ENCODE results near the gene SLC16A5.
"Not testable (repeated sequence)": the region's sequence is repeated elsewhere in the genome, so short reads cannot be mapped to it uniquely, and the experiment has no call there.

The SLC16A5 gene, protein sequence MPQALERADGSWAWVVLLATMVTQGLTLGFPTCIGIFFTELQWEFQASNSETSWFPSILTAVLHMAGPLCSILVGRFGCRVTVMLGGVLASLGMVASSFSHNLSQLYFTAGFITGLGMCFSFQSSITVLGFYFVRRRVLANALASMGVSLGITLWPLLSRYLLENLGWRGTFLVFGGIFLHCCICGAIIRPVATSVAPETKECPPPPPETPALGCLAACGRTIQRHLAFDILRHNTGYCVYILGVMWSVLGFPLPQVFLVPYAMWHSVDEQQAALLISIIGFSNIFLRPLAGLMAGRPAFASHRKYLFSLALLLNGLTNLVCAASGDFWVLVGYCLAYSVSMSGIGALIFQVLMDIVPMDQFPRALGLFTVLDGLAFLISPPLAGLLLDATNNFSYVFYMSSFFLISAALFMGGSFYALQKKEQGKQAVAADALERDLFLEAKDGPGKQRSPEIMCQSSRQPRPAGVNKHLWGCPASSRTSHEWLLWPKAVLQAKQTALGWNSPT

DNA sequence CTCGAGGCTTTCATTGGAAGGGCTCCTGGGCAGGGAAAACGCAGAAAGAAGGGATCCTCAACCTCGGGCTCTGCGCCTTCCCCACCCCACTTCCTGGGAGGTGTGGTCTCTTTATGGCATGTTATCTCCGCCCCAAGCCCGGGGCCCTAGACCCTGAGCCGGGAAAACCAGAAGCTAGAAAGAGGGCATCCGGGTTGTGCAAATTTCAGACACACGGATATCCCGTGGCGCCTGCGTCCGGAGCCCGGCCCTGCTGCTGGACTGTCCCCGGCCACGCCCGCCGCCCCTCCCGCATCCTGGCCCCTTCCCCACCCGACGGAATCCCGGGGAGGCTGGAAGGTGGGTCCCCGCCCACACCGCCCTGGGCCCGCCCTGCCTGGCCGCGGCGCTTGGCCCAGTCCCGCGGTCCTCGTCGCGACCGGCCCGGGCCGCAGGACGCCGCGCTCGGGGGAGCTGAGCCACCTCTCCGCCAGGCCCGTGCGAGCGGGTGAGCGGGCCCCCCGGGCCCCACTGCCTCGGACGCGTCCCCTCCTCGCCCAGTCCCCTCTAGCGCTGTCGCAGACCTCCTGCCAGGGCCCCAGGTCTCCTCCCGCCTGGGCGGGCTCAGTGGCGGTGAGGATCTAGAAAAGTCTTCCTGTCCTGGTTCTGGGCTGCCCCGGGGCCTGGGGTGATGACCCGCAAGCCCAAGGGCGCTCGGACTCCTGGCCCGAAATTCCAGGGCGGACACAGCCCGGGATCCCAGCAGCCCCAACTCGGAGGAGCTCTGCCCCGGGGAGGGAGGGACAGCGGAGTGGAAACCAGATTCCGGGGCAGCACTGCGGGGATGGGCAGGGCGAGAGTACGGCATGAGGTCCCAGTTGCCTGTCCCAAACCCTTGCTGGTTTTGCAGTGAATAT lies at the start of gene SLC16A5:
Gene SLC16A5 (plus strand): TSS at position 397 of the 896 bp plus-strand sequence. CDS start 5,683 bp downstream, outside the sequence.
- DNase-seq (ENCODE audit: low read depth in 2 of 3, low spot score in 1 of 3), result no peak

DNA sequence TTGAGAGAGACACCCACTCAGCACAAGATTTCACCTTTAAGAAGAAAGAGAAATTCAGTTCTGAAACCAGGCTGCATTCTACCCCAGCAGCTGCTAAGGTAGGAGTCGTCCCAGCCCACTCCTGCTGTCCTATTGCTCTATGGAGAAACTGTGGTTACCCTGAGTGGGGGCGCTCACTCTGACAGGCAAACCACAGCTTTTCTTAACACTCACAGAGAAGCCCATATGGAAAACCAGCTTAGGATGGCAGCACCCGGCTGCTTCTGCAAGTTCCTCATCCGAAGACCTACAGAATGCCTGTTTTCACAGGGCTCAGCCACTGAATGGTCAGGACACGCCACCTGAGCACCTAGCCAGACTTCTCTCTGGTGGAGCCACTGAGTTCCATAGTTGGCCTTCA lies 48.5 kb upstream of the SLC16A5 start:
- no peak for DNase-seq (ENCODE audit: low read depth in 2 of 3, low spot score in 1 of 3)

DNA sequence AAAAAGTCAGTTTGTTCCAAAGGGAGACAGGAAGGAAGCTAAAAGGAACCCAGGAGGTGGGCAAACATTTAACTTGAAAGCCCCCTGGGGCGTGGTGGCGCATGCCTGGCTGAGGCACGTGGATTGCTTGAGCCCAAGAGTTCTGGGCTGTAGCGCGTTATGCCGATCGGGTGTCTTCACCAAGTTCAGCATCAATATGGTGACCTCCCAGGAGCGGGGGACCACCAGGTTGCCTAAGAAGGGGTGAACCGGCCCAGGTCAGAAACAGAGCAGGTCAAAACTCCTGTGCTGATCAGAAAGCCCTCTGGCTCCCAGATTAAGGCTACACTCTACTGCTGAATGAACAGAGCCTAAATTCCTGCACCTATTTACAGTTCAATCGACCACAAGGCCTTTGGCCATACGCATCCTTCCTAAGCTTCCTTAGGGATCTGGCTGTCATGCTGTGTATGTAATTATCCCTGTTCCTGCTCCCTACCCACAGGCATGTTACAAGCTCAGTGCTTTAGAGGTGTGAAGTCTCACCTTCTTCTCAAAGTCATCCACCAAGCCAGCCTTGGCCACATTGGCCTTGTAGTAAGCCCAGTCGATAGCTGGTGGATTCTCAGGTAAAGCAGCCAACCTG lies 46.0 kb upstream of the SLC16A5 start:
- no peak for DNase-seq (ENCODE audit: low read depth in 2 of 3, low spot score in 1 of 3)

DNA sequence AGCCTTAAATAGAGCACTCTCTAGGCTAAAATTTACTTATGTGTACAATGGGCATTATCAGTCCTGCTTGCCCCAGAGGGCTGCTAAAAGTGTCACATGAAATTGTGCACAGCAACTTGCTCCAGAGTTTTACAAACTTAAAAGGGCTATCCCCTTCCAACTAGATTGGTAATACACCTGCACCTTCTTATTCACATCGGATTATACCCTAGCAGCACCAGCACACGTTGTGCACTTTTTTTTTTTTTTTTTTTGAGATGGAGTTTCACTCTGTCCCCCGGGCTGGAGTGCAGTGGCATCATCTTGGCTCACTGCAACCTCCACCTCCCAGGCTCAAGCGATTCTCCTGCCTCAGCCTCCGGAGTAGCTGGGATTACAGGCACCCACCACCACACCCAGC lies 44.0 kb upstream of the SLC16A5 start:
- not testable (repeated sequence) for DNase-seq (ENCODE audit: low read depth in 2 of 3, low spot score in 1 of 3)

DNA sequence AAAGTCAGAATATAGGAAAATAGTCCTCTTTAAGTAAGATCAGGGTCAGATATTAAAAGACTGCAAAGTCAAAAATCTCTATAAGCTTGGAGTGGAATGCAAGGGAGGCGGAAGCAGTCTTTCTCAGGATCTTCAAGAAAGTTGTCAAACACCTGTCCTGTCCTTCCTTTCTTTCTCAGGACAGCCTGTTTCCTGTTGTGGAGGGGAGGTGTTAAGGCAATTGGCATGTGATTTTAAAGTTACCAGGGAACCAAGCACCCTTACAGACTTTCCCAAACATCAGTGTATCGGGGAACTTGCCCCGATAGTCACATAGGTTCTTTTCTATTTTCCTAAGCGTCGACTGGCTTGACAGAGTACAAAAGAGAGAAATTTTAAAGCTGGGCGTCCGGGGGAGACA lies 43.0 kb upstream of the SLC16A5 start:
- no peak for DNase-seq (ENCODE audit: low read depth in 2 of 3, low spot score in 1 of 3)

DNA sequence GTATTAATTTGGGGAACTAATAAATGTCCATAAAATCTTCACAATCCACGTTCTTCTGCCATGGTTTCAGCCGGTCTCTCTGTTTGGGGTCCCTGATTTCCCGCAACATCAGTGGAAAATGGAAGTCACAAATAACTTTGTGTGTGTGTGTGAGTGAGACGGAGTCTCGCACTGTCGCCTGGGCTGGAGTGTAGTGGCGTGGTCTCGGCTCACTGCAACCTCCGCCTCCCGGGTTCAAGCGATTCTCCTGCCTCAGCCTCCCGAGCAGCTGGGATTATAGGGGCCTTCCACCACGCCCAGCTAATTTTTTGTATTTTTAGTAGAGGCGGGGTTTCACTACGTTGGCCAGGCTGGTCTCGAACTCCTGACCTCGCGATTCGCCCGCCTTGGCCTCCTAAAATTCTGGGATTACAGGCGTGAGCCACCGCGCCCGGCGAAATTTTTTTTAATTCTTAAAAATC lies 41.8 kb upstream of the SLC16A5 start:
- not testable (repeated sequence) for DNase-seq (ENCODE audit: low read depth in 2 of 3, low spot score in 1 of 3)

DNA sequence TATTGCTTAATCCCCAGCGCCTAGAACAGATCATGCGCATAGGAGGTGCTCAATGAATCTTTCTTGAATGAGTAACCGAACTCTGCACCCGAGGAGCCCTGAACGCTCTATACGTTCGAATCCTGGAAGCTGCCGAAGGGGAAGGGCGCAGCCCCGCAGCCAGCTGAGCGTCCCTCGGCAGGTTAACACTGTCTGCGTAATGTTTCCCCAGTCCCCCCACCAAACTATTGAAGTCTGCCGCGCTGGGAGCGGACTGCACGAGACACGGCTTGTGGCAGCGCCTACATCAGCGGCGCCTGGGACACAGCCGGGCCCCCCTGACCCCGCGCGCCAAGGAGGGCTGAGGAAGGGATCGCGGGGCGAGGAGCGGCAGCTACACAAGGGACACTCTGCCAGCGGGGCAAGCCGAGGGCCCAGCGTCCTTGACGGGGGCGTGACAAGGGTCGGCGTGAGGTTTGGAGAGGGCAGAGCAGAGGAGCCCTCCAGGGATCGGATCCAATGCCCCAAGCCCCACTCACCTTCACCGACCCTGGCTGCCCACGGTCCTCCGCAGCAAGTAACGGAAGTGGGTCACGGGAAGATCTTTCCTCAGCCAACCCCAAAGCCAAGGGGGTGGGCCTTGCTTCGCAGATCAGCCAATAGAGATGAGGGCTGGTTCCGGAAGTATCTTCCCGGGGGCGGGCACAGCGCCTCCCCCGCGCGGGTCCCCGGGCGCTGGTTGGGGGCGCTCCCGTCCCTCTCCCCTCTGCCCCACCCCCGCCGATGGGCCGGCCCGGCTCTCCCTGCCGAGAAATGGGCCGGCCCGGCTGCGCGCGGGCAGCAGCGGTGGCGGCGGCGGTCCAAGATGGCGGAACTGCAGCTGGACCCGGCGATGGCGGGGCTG lies 41.1 kb upstream of the SLC16A5 start, which contains the start of the genes ATP5PD and KCTD2:
Gene ATP5PD (minus strand): TSS at position 563 of the 883 bp plus-strand sequence. CDS start 4,319 bp downstream, outside the sequence.
Gene KCTD2 (plus strand): TSS at position 819 of the 883 bp plus-strand sequence. CDS start 26 bp downstream, at position 845.
- DNase-seq (ENCODE audit: low read depth in 2 of 3, low spot score in 1 of 3), result peak; percentile 91 to 95 (median 94)

DNA sequence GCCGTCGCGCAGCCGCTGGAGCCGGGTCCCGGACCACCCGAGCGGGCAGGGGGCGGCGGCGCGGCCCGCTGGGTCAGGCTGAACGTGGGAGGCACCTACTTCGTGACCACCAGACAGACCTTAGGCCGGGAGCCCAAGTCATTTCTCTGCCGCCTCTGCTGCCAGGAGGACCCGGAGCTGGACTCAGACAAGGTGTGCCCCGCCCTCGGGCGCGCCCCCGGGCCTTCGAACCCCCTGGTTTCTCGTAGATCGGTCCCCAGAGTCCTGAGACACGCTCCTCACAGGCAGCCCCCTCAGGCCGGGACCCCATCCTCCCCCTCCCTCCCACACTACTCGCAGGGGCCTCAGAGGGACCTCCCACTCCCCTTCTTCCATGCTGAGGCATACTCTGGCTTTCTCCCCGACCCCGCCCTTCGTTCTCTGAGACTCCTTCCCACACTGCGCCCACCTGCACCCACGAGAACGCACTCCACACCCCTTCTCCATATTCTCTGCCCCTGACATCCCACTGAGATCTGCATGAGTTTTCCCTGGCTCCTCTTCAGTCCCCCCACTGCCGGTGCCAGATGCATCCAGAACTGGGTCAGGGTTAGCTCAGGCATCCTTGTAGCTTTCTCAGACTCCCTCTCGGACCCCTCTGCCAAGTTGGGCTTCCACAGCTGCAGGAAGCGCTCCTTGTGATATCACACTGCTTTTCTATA lies 40.2 kb upstream of the SLC16A5 start:
- no peak for DNase-seq (ENCODE audit: low read depth in 2 of 3, low spot score in 1 of 3)

DNA sequence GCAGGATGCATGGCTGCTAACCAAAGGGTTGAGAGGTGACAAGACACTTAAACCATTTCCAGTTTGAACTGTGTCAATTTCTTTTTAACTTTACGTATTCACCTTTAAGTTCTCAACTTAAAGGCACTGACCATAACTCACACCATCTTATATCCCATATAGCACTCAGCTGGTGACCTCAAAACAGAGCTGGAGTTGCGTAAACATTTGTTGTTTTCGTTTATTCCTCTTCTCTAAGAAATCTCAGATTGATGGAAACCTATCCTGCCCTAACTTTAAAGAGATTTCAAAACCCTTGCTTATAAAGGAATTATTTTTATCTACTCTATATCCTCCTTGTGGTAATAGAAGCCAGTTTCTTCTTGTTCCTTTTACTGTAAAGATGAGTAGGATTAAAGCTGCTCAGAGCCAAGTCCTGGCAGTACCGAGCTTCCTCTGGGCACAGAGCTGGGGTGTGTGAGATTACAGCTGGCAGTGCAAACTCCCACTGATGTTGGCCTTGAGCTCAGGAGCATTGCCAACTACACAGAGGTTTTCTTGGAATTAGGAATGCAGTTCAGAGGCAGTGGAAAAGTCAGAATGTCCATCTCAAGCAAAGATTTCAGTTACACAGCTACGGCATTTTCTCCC lies 39.4 kb upstream of the SLC16A5 start:
- DNase-seq (ENCODE audit: low read depth in 2 of 3, low spot score in 1 of 3), result no peak

DNA sequence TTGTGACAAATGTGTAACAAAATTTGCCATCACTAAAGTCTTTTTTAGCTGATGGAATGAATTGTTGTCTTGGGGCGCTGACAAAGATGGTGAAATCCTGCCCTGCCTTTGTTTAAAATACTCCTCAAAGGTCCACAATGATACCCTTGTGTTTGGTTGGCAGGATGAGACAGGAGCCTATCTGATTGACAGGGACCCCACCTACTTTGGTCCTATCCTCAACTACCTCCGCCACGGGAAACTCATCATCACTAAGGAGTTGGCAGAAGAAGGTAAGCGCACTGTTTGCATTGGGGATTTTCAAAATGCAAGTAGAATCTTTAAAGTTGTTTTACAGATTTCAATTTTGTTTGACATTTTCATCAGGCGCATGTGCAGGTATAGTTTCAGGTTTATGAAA lies 38.7 kb upstream of the SLC16A5 start:
- no peak for DNase-seq (ENCODE audit: low read depth in 2 of 3, low spot score in 1 of 3)

DNA sequence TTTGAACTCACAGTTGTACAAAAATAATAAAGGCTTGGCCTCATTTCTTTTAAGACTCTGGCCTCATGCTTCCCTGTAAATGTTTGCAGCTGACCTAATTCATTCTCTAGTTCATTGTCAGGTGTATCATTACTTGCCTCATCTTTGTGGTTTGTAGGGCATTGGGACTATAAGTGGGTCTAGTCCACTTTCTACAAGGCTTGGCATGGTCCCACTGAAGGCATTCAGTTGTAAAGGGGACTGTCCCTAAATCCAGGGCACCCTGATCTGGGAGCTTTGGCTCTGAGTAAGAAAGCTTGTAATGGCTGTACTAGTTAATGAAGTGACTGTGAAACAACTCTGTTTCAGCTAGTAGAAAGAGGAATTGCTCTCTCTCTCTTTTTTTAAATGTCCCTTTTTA lies 38.0 kb upstream of the SLC16A5 start:
- DNase-seq (ENCODE audit: low read depth in 2 of 3, low spot score in 1 of 3), result no peak

DNA sequence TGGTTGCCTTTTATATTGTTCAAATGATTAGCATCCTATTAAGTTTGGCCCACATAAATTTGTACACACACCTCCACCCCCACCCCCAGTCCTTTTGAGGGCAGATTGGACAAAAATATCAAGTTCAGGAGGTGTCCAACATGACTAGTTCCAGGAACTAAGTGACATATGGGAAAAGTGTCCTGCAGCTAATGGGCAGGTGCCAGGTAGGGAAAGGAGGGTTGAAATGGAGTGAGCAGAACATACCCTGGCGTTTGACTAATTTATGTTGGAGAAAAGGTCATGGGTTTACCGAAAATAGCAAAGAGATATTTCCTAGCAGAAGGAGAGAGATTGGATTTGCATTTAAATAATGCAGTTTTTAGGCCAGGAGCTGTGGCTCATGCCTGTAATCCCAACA lies 35.8 kb upstream of the SLC16A5 start:
- DNase-seq (ENCODE audit: low read depth in 2 of 3, low spot score in 1 of 3), result no peak

DNA sequence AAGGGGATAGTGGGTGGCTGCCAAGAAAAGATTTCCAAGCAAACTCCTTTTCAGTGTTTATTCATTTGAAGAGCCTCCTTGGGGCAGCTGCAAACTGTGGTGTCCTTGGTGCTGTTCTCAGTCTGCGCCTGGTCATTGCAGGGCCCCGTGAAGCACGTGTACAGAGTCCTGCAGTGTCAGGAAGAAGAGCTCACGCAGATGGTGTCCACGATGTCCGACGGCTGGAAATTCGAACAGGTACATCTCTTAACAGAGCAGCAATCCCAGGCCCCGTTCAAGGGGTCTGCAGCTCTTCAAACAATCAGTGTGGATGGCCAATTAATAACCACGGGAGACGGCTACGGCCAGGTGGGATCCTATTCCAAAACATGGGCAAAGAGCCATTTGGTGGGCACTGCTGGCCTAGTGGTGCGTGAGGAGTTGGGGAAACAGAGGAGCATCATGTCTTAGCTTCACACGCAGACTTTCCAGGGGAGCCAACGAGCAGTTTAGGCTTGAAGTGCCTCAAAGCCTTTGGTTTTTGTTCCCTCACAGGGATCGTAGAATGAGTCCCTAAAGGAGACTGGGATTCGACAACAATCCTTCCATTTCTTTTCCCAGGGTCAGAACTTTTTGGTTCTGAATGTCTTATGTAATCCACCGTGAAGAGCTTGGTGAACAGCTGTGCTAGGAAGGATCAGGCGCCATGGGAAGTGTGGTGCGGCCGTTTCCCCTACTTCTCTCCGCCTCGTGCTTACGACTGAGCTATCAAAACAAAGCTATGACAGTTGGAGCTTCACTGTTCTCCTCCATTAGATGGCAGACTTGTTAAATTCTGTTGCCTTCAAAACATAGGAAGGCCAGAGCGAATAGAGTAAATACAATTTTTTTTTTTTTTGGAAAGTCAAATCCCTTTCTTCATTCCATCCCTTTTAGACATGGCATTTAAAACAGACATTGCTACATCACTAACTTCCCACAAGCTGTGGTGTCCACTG lies 28.1 kb upstream of the SLC16A5 start:
- no peak for DNase-seq (ENCODE audit: low read depth in 2 of 3, low spot score in 1 of 3)

DNA sequence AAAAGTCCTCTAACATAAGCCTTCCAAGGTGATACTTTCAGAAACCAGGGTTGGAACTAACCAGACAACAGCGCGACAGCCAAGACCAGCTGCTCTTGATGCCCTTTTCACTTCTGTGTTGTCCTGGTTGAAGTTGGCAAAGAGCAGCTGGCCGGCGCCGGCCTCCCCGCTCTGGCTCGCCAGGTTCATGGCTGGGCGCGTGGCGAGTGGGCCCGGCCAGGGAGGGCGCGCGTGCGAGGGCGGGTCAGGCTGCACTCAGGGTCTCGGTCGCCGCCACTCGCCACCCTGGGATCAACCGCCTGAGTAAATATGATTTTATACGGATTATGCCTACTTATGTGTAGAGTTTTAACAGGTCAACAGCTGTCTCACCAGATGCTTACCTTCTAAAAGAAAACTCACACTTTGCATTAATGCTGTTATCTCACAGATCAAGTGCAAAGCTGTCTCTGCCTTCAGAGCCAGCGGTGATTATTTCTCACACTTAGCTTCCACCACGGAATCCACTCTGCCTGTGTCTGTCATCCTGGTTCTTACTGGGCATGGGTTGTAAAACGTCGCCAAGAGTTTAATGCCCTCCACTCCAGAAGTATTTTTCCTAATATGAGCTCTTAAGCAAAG lies 27.2 kb upstream of the SLC16A5 start:
- DNase-seq (ENCODE audit: low read depth in 2 of 3, low spot score in 1 of 3), result no peak

DNA sequence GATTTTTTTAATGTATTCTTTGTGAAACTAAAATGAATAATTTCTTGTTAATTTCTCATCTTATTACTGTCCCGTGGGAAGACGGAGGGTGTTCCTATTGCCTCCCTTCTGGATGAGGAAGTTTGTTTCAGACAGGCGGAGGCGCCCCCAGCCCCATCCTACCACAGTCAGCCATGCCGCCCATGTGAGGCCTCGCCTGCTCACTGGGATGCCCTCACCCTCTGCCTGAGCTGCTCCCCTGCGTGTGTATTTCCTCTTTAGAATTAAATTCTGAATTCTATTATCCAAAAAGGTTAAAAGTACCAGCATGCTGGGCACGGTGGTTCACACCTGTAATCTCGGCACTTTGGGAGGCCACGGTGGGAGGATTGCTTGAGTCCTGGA lies 26.7 kb upstream of the SLC16A5 start:
- DNase-seq (ENCODE audit: low read depth in 2 of 3, low spot score in 1 of 3), result no peak

DNA sequence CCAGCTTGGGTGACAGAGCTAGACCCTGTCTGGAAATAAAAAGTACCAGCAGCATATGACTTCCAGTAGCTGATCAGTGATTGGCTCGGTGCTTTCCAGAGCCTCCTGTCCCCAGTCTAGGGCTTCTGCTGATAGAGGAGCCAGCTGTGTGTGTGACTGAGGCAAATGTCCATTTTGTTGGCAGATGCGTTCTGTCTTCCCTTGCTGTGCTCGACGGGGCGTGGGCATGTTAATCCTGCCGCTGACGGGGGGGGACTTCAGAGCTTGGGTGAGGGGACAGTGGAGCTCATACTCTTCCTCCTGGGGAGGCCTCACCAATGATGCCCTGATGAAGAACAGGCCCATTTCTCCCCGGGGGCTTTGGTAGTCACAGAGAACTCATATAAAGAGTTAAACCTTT lies 26.1 kb upstream of the SLC16A5 start:
- DNase-seq (ENCODE audit: low read depth in 2 of 3, low spot score in 1 of 3), result no peak

DNA sequence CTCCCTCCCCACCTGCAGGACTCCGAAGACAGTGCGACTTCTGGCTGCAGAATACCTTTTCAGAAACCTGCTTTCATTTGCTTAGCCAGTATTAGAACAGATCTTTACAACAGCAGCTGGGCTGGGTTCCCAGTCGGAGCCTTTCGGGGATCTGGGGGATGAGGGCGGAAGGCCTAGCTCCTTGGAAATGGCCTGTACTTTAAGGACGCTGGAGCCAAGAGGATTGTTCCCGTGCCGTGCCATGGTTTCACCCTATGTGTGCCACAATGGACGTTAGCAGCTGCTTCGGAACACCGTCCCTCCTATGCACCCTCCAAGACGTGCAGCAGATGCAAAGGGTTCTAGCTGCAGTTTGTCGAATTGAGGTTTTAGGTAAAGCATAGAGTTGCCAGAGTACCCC lies 24.6 kb upstream of the SLC16A5 start:
- no peak for DNase-seq (ENCODE audit: low read depth in 2 of 3, low spot score in 1 of 3)
